Mesendoderm (in vitro differentiated cells): Measurements from ENCODE around the gene DMRT1.
A peak's percentile ranks its signal among the peaks of the same experiment; 100 is the strongest.

Experiments
- DNase-seq: peaks from one replicate; pipeline ENCODE4 v3.0.0; 2013
- H2AK5ac ChIP-seq: 2 replicates; pipeline ENCODE4 v1.6.1; 2013; ENCODE audit warnings: low read length, inconsistent platforms
- H2BK120ac ChIP-seq: 2 replicates; pipeline ENCODE4 v1.6.1; 2013; ENCODE audit warnings: low read depth, mild to moderate bottlenecking, low read length, moderate library complexity, mixed read lengths
- H2BK15ac ChIP-seq: replicated peaks from 2 replicates; pipeline ENCODE4 v1.6.1; 2013; ENCODE audit warnings: low read depth, mild to moderate bottlenecking, moderate library complexity
- H2BK5ac ChIP-seq: 2 replicates; pipeline ENCODE4 v1.6.1; 2013; ENCODE audit warnings: low read length, inconsistent platforms
- H3K18ac ChIP-seq: 2 replicates; pipeline ENCODE4 v1.6.1; 2013; ENCODE audit warnings: mild to moderate bottlenecking, low read length, mixed read lengths
- H3K23ac ChIP-seq: one replicate; pipeline ENCODE4 v1.6.1; 2013; ENCODE audit warnings: low read length
- H3K27ac ChIP-seq: 2 replicates; pipeline ENCODE4 v1.5.1; 2013; ENCODE audit warnings: low read depth, mild to moderate bottlenecking, inconsistent platforms, low read length, moderate library complexity
- H3K27me3 ChIP-seq: 2 replicates; pipeline ENCODE4 v1.6.1; 2013; ENCODE audit warnings: low read length, control low read depth, mild to moderate bottlenecking, inconsistent platforms; ENCODE audit not compliant: insufficient read depth, poor library complexity
- H3K36me3 ChIP-seq: 2 replicates; pipeline ENCODE4 v1.6.1; 2013; ENCODE audit warnings: low read length, inconsistent platforms; ENCODE audit not compliant: control insufficient read depth, insufficient read depth
- H3K4ac ChIP-seq: one replicate; pipeline ENCODE4 v1.6.1; 2013; ENCODE audit warnings: low read depth, mild to moderate bottlenecking, low read length, moderate library complexity
- H3K4me1 ChIP-seq: 2 replicates; pipeline ENCODE4 v1.6.1; 2013; ENCODE audit warnings: low read depth, low read length, inconsistent platforms; ENCODE audit not compliant: control insufficient read depth
- H3K4me2 ChIP-seq: 2 replicates; pipeline ENCODE4 v1.6.1; 2013; ENCODE audit warnings: low read length
- H3K4me3 ChIP-seq: 2 replicates; pipeline ENCODE4 v1.5.1; 2013; ENCODE audit warnings: mild to moderate bottlenecking, low read length
- H3K56ac ChIP-seq: one replicate; pipeline ENCODE4 v1.6.1; 2013; ENCODE audit warnings: low read length
- H3K79me1 ChIP-seq: 2 replicates; pipeline ENCODE4 v1.6.1; 2013; ENCODE audit warnings: low read length, inconsistent platforms
- H3K79me2 ChIP-seq: 2 replicates; pipeline ENCODE4 v1.6.1; 2013; ENCODE audit warnings: mild to moderate bottlenecking, low read length; ENCODE audit not compliant: control insufficient read depth, insufficient read depth
- H3K9ac ChIP-seq: 2 replicates; pipeline ENCODE4 v1.6.1; 2013; ENCODE audit warnings: low read length, inconsistent platforms
- H4K5ac ChIP-seq: one replicate; pipeline ENCODE4 v1.6.1; 2013; ENCODE audit warnings: low read length
- H4K8ac ChIP-seq: one replicate; pipeline ENCODE4 v1.6.1; 2013; ENCODE audit warnings: low read depth, mild to moderate bottlenecking, control low read depth, low read length, moderate library complexity
- WGBS: extraction: QIAGEN DNeasy Blood & Tissue Kit; methylation state at CpG from one replicate; pipeline ENCODE4 v1.1.7; 2013; ENCODE audit warnings: low lambda C conversion rate, missing lambda C conversion rate; ENCODE audit not compliant: insufficient coverage; ENCODE audit errors: extremely low coverage; 5-methylcytosine and 5-hydroxymethylcytosine counted together

DMRT1 gene

DNA sequence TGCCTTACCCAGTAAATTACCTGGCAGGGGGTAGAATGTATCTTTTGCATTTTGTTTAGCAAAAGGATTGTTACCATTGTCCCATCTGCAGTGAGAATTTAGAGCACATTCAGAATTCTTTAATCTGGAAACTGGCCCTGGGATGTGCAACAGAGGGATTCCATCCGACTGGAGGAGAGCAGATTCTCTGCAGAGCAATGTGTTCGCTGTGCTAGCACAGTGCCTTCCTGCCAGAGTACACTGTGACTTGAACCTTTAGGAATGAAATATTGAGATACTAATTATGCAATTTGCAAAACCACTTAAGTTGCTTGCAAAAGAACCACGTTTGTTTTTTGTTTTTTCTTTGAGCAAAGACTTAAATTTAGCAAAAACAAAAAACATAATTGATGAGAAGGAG, 22.5 kb upstream of the DMRT1 start:
- Histone ChIP-seq H3K4me1 (no peaks in the 10 kb centered on the region), H2AK5ac (no peak overlapping the region), H3K23ac (no peak overlapping the region), H2BK5ac (no peak overlapping the region), H4K5ac (no peak overlapping the region), H2BK15ac (no peak overlapping the region), H3K9ac (no peak overlapping the region), H3K79me1 (no peaks in the 10 kb centered on the region), H3K4me2 (no peak overlapping the region), H3K36me3 (no peaks in the 10 kb centered on the region), H3K18ac (no peak overlapping the region), H4K8ac (no peak overlapping the region), H3K27me3 (no peaks in the 10 kb centered on the region), H2BK120ac (no peak overlapping the region), H3K79me2 (no peaks in the 10 kb centered on the region), H3K56ac (no peak overlapping the region), H3K4ac (no peak overlapping the region), H3K4me3 (no peak overlapping the region), H3K27ac (no peak overlapping the region)
- no CpG with 5 or more reads among the region's 3 CpGs for WGBS
- DNase-seq: no peak

DNA sequence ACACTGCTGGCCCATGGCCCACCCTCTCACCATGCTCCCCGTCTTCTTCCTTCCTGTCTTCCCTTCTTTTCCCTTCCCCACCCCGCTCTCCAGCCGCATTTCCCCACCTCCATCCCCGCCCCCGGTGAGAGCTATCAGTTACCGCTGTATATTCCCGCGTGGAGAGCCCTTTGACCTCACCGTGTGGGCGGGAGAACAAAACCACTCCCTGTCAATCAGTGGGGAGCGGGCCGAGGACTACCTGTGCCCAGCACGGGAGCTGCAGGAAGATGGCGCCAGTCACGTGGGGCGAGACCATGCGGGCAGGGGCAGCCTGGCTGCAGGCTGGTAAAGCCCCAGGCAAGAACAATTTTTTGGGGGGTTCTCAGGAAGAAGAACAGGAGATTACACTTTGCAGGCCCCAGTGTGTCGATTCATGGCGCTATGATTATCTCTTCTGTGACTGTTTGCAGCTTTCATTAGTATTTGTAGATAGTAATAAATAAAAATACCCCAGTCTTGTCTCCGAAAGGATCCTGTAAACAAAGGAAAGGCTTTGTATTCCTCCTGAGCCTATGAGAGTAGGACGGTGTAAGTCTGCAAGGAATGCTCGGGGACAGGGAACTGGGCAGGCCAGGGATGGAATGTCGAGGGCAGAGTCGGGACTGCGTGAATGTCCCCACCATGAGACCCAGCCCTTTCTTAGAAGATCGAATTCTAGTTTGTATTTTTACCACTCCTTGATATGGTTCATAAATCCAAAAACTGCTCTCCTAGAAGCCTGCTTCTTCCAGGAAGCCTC, 14.8 kb upstream of the DMRT1 start:
- Histone ChIP-seq H3K4me3 (no peak overlapping the region), H3K79me2 (no peaks in the 10 kb centered on the region), H2BK15ac (no peak overlapping the region), H3K4me1 (no peaks in the 10 kb centered on the region), H3K27me3 (no peaks in the 10 kb centered on the region), H3K4me2 (no peak overlapping the region), H3K18ac (no peak overlapping the region), H3K36me3 (no peaks in the 10 kb centered on the region), H3K27ac (no peak overlapping the region), H2BK120ac (no peak overlapping the region), H4K8ac (no peak overlapping the region), H3K79me1 (no peaks in the 10 kb centered on the region), H3K56ac (no peak overlapping the region), H4K5ac (no peak overlapping the region), H2BK5ac (no peak overlapping the region), H3K23ac (no peak overlapping the region), H2AK5ac (no peak overlapping the region), H3K4ac (no peak overlapping the region), H3K9ac (no peak overlapping the region)
- WGBS: no CpG with 5 or more reads among the region's 26 CpGs
- no peak for DNase-seq

DNA sequence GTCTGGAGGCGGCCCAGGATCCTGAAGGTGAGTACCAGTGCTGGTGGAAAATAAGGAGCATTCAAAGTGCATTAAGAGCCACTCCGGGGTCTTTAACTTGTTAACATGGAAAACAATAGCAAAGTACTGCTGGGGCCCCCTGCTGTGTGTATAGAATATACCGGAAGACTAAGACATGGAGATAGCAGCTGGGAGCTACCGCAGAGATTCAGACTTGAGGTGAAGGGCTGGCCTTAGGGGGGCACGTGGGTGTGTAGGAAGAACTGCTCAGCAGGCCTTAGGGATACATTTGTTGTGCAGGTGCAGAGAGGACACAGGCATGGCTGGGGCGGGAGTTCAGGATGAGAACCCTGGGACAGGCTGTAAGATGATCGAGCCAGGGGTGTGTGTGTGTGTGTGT, 1.2 kb upstream of the DMRT1 start:
- Histone ChIP-seq H3K27ac (no peak overlapping the region), H3K9ac (no peak overlapping the region), H2BK15ac (no peak overlapping the region), H4K8ac (no peak overlapping the region), H3K79me1 (no peaks in the 10 kb centered on the region), H3K4me3 (no peak overlapping the region), H2BK5ac (no peak overlapping the region), H3K4me2 (no peak overlapping the region), H3K4ac (no peak overlapping the region), H2AK5ac (no peak overlapping the region), H3K18ac (no peak overlapping the region), H3K4me1 (no peaks in the 10 kb centered on the region), H3K27me3 (peaks cover 27% of the 10 kb centered on the region), H3K36me3 (no peaks in the 10 kb centered on the region), H4K5ac (no peak overlapping the region), H3K23ac (no peak overlapping the region), H3K56ac (no peak overlapping the region), H3K79me2 (no peaks in the 10 kb centered on the region), H2BK120ac (no peak overlapping the region)
- no CpG with 5 or more reads among the region's 7 CpGs for WGBS
- DNase-seq: peak; percentile 50

DNA sequence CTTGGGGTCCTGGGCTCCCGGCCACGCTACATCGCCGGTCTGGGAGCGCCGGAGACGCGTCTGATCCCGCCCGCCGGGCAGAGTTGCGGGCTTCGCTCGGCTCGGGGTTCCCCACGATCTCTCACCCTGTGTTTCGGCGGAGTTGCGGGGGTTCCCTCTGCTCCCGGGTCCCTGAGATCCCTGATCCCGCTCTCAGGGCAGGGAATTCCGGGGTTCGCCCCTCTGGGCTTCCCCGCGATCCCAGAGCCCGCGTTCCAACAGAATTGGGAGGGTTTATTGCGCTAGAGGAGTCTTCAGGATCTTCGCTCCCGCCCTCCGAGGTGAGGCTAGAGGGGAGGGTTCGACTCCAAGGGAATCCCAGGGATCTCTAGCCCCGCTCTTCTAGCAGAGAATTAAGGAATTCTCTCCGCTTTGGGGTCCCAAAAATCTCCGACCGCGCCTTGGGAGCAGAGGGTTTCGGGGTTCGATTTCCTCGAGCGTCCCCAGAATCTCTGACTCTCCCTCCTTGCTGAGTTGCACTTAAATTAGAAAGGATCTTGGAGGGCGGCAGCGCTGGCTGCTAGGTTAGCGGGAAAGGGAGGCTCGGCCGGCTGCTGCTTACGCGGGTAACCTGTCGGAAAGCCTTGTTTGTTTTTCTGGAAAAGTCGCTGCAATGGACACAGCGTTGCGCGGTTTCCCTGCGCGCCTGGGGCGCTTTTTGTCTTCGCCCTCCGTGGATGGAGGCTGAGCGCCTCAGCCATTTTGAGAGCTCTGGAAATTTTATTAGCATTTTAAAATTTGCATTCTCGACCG, 1.3 kb downstream of the DMRT1 start:
- DNase-seq: peak; percentile 51
- Histone ChIP-seq H2BK5ac (no peak overlapping the region), H3K23ac (no peak overlapping the region), H4K5ac (no peak overlapping the region), H3K9ac (no peak overlapping the region), H3K4me3 (no peak overlapping the region), H3K4ac (no peak overlapping the region), H3K79me1 (no peaks in the 10 kb centered on the region), H3K27ac (no peak overlapping the region), H3K4me2 (peak overlapping the region; percentile 38), H3K18ac (no peak overlapping the region), H3K27me3 (peaks cover 27% of the 10 kb centered on the region), H3K79me2 (no peaks in the 10 kb centered on the region), H2BK15ac (no peak overlapping the region), H2AK5ac (no peak overlapping the region), H3K36me3 (no peaks in the 10 kb centered on the region), H3K4me1 (no peaks in the 10 kb centered on the region), H3K56ac (no peak overlapping the region), H4K8ac (no peak overlapping the region), H2BK120ac (no peak overlapping the region)
- no CpG with 5 or more reads among the region's 61 CpGs for WGBS

DNA sequence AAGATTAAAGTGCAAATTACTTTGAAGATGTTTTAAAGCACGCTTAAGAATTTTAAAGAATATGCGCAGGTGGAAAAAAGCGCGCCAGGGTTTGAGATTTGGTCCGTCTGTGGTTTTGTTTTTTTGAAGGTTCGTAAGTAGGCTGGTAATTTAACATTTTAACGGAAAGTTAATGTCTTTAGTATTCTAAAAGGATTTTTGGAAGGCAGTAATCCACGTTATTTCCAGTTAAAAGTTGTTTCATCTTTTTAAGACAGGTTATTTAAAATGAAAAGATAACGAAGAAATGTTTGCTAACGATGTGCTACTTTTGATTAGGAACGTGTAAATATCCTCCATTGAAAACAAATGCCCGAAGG, 1.9 kb downstream of the DMRT1 start:
- Histone ChIP-seq H3K23ac (no peak overlapping the region), H3K4ac (no peak overlapping the region), H3K4me3 (no peak overlapping the region), H3K56ac (no peak overlapping the region), H2BK15ac (no peak overlapping the region), H3K4me1 (no peaks in the 10 kb centered on the region), H3K36me3 (no peaks in the 10 kb centered on the region), H3K79me1 (no peaks in the 10 kb centered on the region), H2BK120ac (no peak overlapping the region), H4K5ac (no peak overlapping the region), H4K8ac (no peak overlapping the region), H3K27me3 (peaks cover 27% of the 10 kb centered on the region), H3K4me2 (no peak overlapping the region), H2BK5ac (no peak overlapping the region), H3K79me2 (no peaks in the 10 kb centered on the region), H3K18ac (no peak overlapping the region), H3K9ac (no peak overlapping the region), H3K27ac (no peak overlapping the region), H2AK5ac (no peak overlapping the region)
- WGBS: no CpG with 5 or more reads among the region's 12 CpGs
- DNase-seq: no peak
